Adrenal gland (tissue), 5 donors: ENCODE data around the gene PRB4.

Source experiments
- CTCF ChIP-seq, 6 experiments: fragments of 450-650 bp in 4 of 6; fragments of 200-600 bp in 2 of 6; sonication (generic) in 1 of 6; IDR thresholded peaks; 1 replicate in 5 of 6; 2 replicates in 1 of 6; pipeline versions ENCODE4 v1.5.1 to v1.8.0; 2016 to 2021; ENCODE audit warnings: antibody characterized with exemption in 6 of 6, mild to moderate bottlenecking in 2 of 6, moderate library complexity in 1 of 6
- POLR2A ChIP-seq, 2 donors: fragments of 450-650 bp; IDR thresholded peaks; one replicate each; pipeline ENCODE4 v1.6.1; 2017; ENCODE audit warnings: antibody characterized with exemption in 2 of 2, mild to moderate bottlenecking in 2 of 2, moderate library complexity in 1 of 2
- donor health status: DM: no; HTN: no; CAD: no.

DNA sequence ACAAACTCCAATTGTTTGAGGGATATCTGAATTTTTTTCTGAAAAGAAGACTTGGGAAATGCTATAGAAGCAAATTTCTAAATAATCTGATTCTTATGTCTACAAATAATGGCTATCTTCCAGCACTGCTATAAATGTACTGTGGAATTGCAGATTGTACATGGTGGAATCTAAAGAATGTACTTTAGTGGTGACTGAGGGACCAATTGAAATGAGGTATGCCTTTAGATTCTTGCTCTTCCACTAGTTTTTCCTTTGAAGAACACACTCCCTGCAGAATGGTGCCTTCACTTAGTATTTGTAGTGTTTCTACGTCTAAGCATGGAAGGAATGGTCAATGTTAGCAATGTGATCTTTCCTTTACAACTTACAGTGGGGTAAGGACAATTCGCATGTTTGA, 11.7 kb upstream of the PRB4 start:
- TF ChIP-seq CTCF (IDR thresholded peaks at IDR 0.05): no peak
- no peak for TF ChIP-seq POLR2A (IDR thresholded peaks at IDR 0.05)
